CD14-positive monocyte (primary cell): ENCODE data around the gene PSD4. TPM values are rescaled to one million over a fixed set of nuclear protein-coding genes. Genes with fewer than 3 reads are reported as not detected.

Experiments
- DNase-seq, 3 donors: peaks; one replicate each; pipeline ENCODE4 v3.0.0-alpha.2; 2011 to 2022
- H2AFZ ChIP-seq: 2 replicates; pipeline ENCODE4 v1.6.0; 2012; ENCODE audit warnings: mild to moderate bottlenecking, low read depth, low read length, inconsistent platforms; ENCODE audit not compliant: insufficient read depth, poor library complexity, severe bottlenecking
- H3K27ac ChIP-seq, 2 donors: 1 replicate in 1 of 2; 2 replicates in 1 of 2; pipeline ENCODE4 v1.5.1; 2012 to 2013; ENCODE audit warnings: low read length in 2 of 2, control low read depth in 1 of 2, inconsistent platforms in 1 of 2, low read depth in 1 of 2, mild to moderate bottlenecking in 1 of 2
- H3K27me3 ChIP-seq, 2 donors: one replicate each; pipeline versions ENCODE4 v1.6.0 to v1.6.1; 2011 to 2013; ENCODE audit warnings: low read length in 2 of 2; ENCODE audit not compliant: control insufficient read depth in 2 of 2, insufficient read depth in 2 of 2
- H3K36me3 ChIP-seq, 2 donors: replicated peaks in 1 of 2; 1 replicate in 1 of 2; 2 replicates in 1 of 2; pipeline versions ENCODE4 v1.5.1 to v1.6.1; 2012 to 2013; ENCODE audit warnings: low read length in 2 of 2, control low read depth in 1 of 2, inconsistent platforms in 1 of 2, mild to moderate bottlenecking in 1 of 2; ENCODE audit not compliant: insufficient read depth in 2 of 2, control insufficient read depth in 1 of 2
- H3K4me1 ChIP-seq, 2 donors: 1 replicate in 1 of 2; 2 replicates in 1 of 2; pipeline versions ENCODE4 v1.5.1 to v1.6.1; 2012 to 2013; ENCODE audit warnings: low read length in 2 of 2, control low read depth in 1 of 2, inconsistent platforms in 1 of 2, mild to moderate bottlenecking in 1 of 2, moderate library complexity in 1 of 2; ENCODE audit not compliant: insufficient read depth in 2 of 2, control insufficient read depth in 1 of 2
- H3K4me2 ChIP-seq: replicated peaks from 2 replicates; pipeline ENCODE3; 2012; ENCODE audit warnings: low read length, moderate library complexity, mild to moderate bottlenecking; ENCODE audit not compliant: poor library complexity, severe bottlenecking; ENCODE audit errors: extremely low read depth
- H3K4me3 ChIP-seq, 3 experiments: fragments of 200-600 bp in 1 of 3; sonication (generic) in 1 of 3; replicated peaks in 1 of 3; 1 replicate in 2 of 3; 2 replicates in 1 of 3; pipeline ENCODE4 v1.5.1; 2011 to 2013; ENCODE audit warnings: low read length in 3 of 3, mild to moderate bottlenecking in 3 of 3, control low read depth in 2 of 3, low read depth in 2 of 3, inconsistent platforms in 1 of 3, moderate library complexity in 1 of 3
- H3K79me2 ChIP-seq: 2 replicates; pipeline ENCODE4 v1.6.0; 2012; ENCODE audit warnings: mild to moderate bottlenecking, control low read depth, inconsistent platforms, low read length, moderate library complexity; ENCODE audit not compliant: insufficient read depth
- H3K9ac ChIP-seq: 2 replicates; pipeline ENCODE4 v1.6.0; 2017; ENCODE audit warnings: low read length, mild to moderate bottlenecking; ENCODE audit not compliant: insufficient read depth, poor library complexity, severe bottlenecking
- H3K9me3 ChIP-seq, 2 donors: replicated peaks in 1 of 2; 1 replicate in 1 of 2; 2 replicates in 1 of 2; pipeline versions ENCODE4 v1.5.1 to v1.6.1; 2012 to 2013; ENCODE audit warnings: low read length in 2 of 2, control low read depth in 1 of 2; ENCODE audit not compliant: control insufficient read depth in 1 of 2, insufficient read depth in 1 of 2
- H4K20me1 ChIP-seq: 2 replicates; pipeline ENCODE4 v1.6.0; 2012; ENCODE audit warnings: mild to moderate bottlenecking, low read length, control low read depth, moderate library complexity; ENCODE audit not compliant: insufficient read depth
- H3K27ac Mint-ChIP-seq, 7 donors: one replicate each; pipeline ENCODE4 v1.8.0; 2020; ENCODE audit warnings: mild to moderate bottlenecking in 7 of 7, mixed read lengths in 7 of 7, moderate library complexity in 6 of 7, inconsistent platforms in 2 of 7
- H3K27me3 Mint-ChIP-seq, 3 donors: one replicate each; pipeline ENCODE4 v1.8.0; 2021 to 2022; ENCODE audit warnings: low read depth in 3 of 3, mild to moderate bottlenecking in 3 of 3, mixed read lengths in 3 of 3, moderate library complexity in 3 of 3, inconsistent platforms in 1 of 3
- H3K36me3 Mint-ChIP-seq, 2 donors: one replicate each; pipeline ENCODE4 v1.8.0; 2020; ENCODE audit warnings: mixed read lengths in 2 of 2, inconsistent platforms in 1 of 2, mild to moderate bottlenecking in 1 of 2
- H3K4me1 Mint-ChIP-seq: one replicate; pipeline ENCODE4 v1.8.0; 2020; ENCODE audit warnings: mild to moderate bottlenecking, mixed read lengths
- H3K4me3 Mint-ChIP-seq, 2 donors: one replicate each; pipeline ENCODE4 v1.8.0; 2020; ENCODE audit warnings: mild to moderate bottlenecking in 2 of 2, mixed read lengths in 2 of 2, moderate library complexity in 1 of 2
- H3K9me3 Mint-ChIP-seq, 7 donors: one replicate each; pipeline ENCODE4 v1.8.0; 2020 to 2022; ENCODE audit warnings: mixed read lengths in 7 of 7, mild to moderate bottlenecking in 6 of 7, moderate library complexity in 6 of 7, inconsistent platforms in 2 of 7
- WGBS: methylation state at CpG from one replicate; pipeline ENCODE4 v1.1.5; 2013; ENCODE audit warnings: missing lambda C conversion rate; ENCODE audit not compliant: insufficient coverage; 5-methylcytosine and 5-hydroxymethylcytosine counted together
- intact Hi-C, 2 donors: fragments of 100-400 bp; cut with micrococcal nuclease; formaldehyde crosslinking; loops; one replicate each; pipeline versions ENCODE4 v1.15.0 to v1.15.1; 2023
- polyA plus RNA-seq, 3 donors: library from polyadenylated mRNA; depleted of rRNA in 1 of 3; unstranded in 2 of 3; stranded (reverse) in 1 of 3; fragments of 300-500 nt in 2 of 3; fragments of >200 nt in 1 of 3; fragmentation: Illumina TruSeq in 2 of 3; gene quantifications; 1 replicate in 2 of 3; 2 replicates in 1 of 3; pipeline ENCODE4 v1.2.3, GENCODE V29; 2012 to 2021
- TF ChIP-seq, protein P1 (sequence below): fragments of 200-600 bp; IDR thresholded peaks from one replicate; pipeline ENCODE4 v1.8.0; 2022; ENCODE audit warnings: antibody characterized with exemption, mild to moderate bottlenecking

PSD4 gene
- polyA plus RNA-seq, 3 donors = 11.0 to 47.0 (median 18.2) TPM

DNA sequence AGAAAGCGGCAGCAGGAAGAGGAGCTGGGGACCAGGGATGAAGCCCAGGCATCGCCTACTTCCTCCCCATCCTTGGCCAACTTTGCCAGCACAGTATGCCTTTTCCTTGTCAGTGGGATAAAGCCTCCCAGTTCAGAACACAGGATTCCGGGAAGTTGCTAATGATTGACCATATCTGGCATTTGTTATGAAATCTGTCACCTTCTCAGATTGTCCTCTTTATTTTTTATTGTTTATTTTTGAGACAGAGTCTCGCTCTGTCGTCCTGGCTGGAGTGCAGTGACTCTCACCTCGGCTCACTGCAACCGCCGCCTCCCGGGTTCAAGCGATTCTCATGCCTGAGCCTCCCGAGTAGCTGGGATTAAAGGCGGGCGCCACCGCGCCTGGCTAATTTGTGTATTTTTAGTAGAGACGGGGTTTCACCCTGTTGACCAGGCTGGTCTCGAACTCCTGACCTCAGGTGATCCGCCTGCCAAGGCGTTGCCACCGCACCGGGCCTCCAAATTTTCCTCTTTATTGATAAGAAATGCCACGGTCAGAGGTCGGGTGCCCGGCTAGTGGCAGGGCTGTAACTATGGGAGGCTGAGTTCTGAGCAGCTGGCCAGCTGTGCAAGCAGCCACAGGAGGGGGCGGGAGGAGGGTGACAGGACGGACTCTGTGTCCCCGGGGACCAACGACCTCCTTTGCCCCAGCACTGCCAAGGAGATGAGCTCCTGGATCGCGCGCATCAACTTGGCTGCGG is 24.4 kb downstream of the PSD4 start:
- no peaks in the 10 kb centered on the region for H3K9me3 Mint-ChIP-seq
- Histone ChIP-seq H3K4me1 (peaks cover 8 to 12% of the 10 kb centered on the region in 2 donors), H2AFZ (peak overlapping the region; percentile 74), H3K27me3 (no peaks in the 10 kb centered on the region), H4K20me1 (peaks cover 79% of the 10 kb centered on the region), H3K4me2 (peak overlapping the region; percentile 79), H3K27ac (no peak overlapping the region), H3K79me2 (no peaks in the 10 kb centered on the region), H3K4me3 (peak overlapping the region; percentile 32 to 76 (median 38)), H3K9me3 (no peaks in the 10 kb centered on the region), H3K9ac (peak overlapping the region; percentile 53), H3K36me3 (peaks cover 84 to 93% of the 10 kb centered on the region in 2 donors)
- intact Hi-C loops = loop anchor here (2.0 to 5.0 kb wide), 2 partner anchors 59 to 116 kb away; no protein-coding TSS in a partner anchor
- no peak for DNase-seq
- peaks cover 0 to 1% (median 0%) of the 10 kb centered on the region in 3 donors for H3K27me3 Mint-ChIP-seq
- peak overlapping the region in 2 of 7 donors; percentile 21 to 53 for H3K27ac Mint-ChIP-seq
- 76% methylated on average over 27 of the region's 32 CpGs for WGBS
- peak overlapping the region; percentile 75 to 84 for H3K4me3 Mint-ChIP-seq
- TF ChIP-seq, protein P1, sequence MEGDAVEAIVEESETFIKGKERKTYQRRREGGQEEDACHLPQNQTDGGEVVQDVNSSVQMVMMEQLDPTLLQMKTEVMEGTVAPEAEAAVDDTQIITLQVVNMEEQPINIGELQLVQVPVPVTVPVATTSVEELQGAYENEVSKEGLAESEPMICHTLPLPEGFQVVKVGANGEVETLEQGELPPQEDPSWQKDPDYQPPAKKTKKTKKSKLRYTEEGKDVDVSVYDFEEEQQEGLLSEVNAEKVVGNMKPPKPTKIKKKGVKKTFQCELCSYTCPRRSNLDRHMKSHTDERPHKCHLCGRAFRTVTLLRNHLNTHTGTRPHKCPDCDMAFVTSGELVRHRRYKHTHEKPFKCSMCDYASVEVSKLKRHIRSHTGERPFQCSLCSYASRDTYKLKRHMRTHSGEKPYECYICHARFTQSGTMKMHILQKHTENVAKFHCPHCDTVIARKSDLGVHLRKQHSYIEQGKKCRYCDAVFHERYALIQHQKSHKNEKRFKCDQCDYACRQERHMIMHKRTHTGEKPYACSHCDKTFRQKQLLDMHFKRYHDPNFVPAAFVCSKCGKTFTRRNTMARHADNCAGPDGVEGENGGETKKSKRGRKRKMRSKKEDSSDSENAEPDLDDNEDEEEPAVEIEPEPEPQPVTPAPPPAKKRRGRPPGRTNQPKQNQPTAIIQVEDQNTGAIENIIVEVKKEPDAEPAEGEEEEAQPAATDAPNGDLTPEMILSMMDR = no peak
- H3K36me3 Mint-ChIP-seq = peaks cover 82 to 86% of the 10 kb centered on the region in 2 donors
- peaks cover 3% of the 10 kb centered on the region for H3K4me1 Mint-ChIP-seq

DNA sequence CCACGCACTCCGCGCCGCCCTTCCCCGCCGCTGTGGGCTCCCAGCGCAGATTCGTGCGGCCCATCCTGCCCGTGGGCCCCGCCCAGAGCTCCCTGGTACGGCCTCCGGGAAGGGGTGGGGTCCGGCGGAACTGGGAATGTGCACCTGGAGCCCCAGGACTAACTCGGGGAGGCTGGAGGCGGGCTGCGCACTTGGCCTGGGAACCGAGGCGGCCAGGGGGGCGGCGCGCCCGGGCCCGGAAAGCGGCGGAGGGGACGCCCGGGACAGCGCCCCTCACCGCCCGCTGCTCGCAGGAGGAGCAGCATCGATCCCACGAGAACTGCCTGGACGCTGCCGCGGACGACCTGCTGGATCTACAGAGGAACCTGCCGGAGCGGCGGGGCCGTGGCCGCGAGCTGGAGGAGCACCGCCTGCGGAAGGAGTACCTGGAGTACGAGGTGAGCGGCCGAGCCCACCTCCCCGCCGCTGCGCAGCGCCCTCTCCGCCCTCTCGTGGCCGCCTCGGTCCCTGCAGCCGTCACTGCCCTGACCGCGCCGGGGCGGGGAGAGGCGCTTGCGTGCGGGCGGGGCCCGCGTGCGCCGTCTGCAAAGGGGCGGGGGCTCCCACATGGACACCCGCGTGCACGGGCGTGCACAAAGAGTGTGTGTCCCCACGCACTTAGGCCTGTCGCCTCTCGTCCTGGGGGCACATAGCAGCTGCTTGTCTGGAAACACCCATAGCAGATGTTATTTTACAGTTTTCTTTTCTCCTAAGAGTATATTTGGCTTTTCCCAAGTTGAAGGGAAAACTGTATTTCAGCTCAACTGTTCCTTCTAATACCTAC is 25.2 kb downstream of the PSD4 start:
- Histone ChIP-seq H3K9me3 (no peaks in the 10 kb centered on the region), H3K4me2 (peak overlapping the region; percentile 79), H3K27me3 (no peaks in the 10 kb centered on the region), H3K4me1 (peaks cover 8 to 12% of the 10 kb centered on the region in 2 donors), H2AFZ (peak overlapping the region; percentile 74), H3K79me2 (no peaks in the 10 kb centered on the region), H4K20me1 (peaks cover 79% of the 10 kb centered on the region), H3K9ac (peak overlapping the region; percentile 53), H3K36me3 (peaks cover 76 to 86% of the 10 kb centered on the region in 2 donors), H3K27ac (peak overlapping the region in 1 of 2 donors; percentile 65), H3K4me3 (peak overlapping the region; percentile 32 to 76 (median 38))
- Mint-ChIP-seq H3K9me3 (no peaks in the 10 kb centered on the region), H3K27me3 (peaks cover 0 to 1% (median 0%) of the 10 kb centered on the region in 3 donors), H3K4me1 (peaks cover 6% of the 10 kb centered on the region), H3K27ac (peak overlapping the region in 1 of 7 donors; percentile 73), H3K36me3 (peaks cover 74 to 82% of the 10 kb centered on the region in 2 donors), H3K4me3 (peak overlapping the region; percentile 75 to 84)
- TF ChIP-seq, protein P1 = peak; percentile 98
- 4% methylated on average over 69 of the region's 79 CpGs for WGBS
- DNase-seq = peak; percentile 64 to 76 (median 64)
- intact Hi-C loops = loop anchor here (1.0 to 5.0 kb wide), 3 partner anchors 60 to 119 kb away; no protein-coding TSS in a partner anchor
